ENCODE measurements around the gene XRCC4.

The XRCC4 gene

GRCh38 chr5:83357621-83358231 is 280.4 kb downstream of the XRCC4 start:
- no peak overlapping the region for H3K4me3 ChIP-seq (ENCODE audit: low read depth, low read length)
- no peak for TF ChIP-seq CTCF (IDR thresholded peaks at IDR 0.05; ENCODE audit: low read depth, low read length)
- DNase-seq (ENCODE audit: low read depth, low spot score): no peak
- in situ Hi-C loops (cut with HindIII; ENCODE audit: low sequenced_read_pairs): no loop called here

- no peak overlapping the region for H3K4me3 ChIP-seq (ENCODE audit: low read depth, low read length)
- no peak for DNase-seq (ENCODE audit: low read depth, low spot score)
- TF ChIP-seq CTCF (IDR thresholded peaks at IDR 0.05; ENCODE audit: low read depth, low read length): no peak
- in situ Hi-C loops (cut with HindIII; ENCODE audit: low sequenced_read_pairs): no loop called here
Measured at GRCh38 chr5:83360573-83360972, 283.2 kb downstream of the XRCC4 start.

- in situ Hi-C loops (cut with HindIII; ENCODE audit: low sequenced_read_pairs): no loop called here
- TF ChIP-seq CTCF (IDR thresholded peaks at IDR 0.05; ENCODE audit: low read depth, low read length): no peak
- H3K4me3 ChIP-seq (ENCODE audit: low read depth, low read length): no peak overlapping the region
- DNase-seq (ENCODE audit: low read depth, low spot score): no peak
Measured at GRCh38 chr5:83362526-83362925, 285.2 kb downstream of the XRCC4 start.

- no peak overlapping the region for H3K4me3 ChIP-seq (ENCODE audit: low read depth, low read length)
- TF ChIP-seq CTCF (IDR thresholded peaks at IDR 0.05; ENCODE audit: low read depth, low read length): no peak
- in situ Hi-C loops (cut with HindIII; ENCODE audit: low sequenced_read_pairs): no loop called here
- DNase-seq (ENCODE audit: low read depth, low spot score): no peak
Measured at GRCh38 chr5:83363111-83363885, 286.0 kb downstream of the XRCC4 start.

- no peak overlapping the region for H3K4me3 ChIP-seq (ENCODE audit: low read depth, low read length)
- DNase-seq (ENCODE audit: low read depth, low spot score): no peak
- in situ Hi-C loops (cut with HindIII; ENCODE audit: low sequenced_read_pairs): no loop called here
- no peak for TF ChIP-seq CTCF (IDR thresholded peaks at IDR 0.05; ENCODE audit: low read depth, low read length)
Measured at GRCh38 chr5:83363886-83364275, 286.5 kb downstream of the XRCC4 start.

GRCh38 chr5:83364312-83365299 is 287.3 kb downstream of the XRCC4 start:
- in situ Hi-C loops (cut with HindIII; ENCODE audit: low sequenced_read_pairs): no loop called here
- no peak overlapping the region for H3K4me3 ChIP-seq (ENCODE audit: low read depth, low read length)
- DNase-seq (ENCODE audit: low read depth, low spot score): no peak
- TF ChIP-seq CTCF (IDR thresholded peaks at IDR 0.05; ENCODE audit: low read depth, low read length): no peak

Measured in astrocyte of the spinal cord (primary cell).